HepG2 (cell line): ENCODE results near the gene TRIM9. TPM values are rescaled to one million over a fixed set of nuclear protein-coding genes. Genes with fewer than 3 reads are reported as not detected.

Experiments
- ATAC-seq: fragments of 200-7000 bp; cut with Tn5 transposase; 3 replicates; pipeline ENCODE4 v1.9.1; 2020; ENCODE audit warnings: mild to moderate bottlenecking, moderate library complexity
- BruUV-seq: library from RNA; stranded (reverse); fragments of 400-500 nt; replicated peaks from 2 replicates; lab custom pipeline; 2021; lab: Mats Ljungman, UMichigan
- CTCF ChIA-PET: fragments of 300-600 bp; formaldehyde crosslinking; extraction: SDS; loops from one replicate; lab custom pipeline; 2021; ENCODE audit warnings: low total read pairs, inconsistent platforms, low intra/inter-chr PET ratio; lab: Yijun Ruan, JAX
- POLR2A ChIA-PET: fragments of 350-600 bp; sonication (Branson Sonifier 250); formaldehyde crosslinking; loops from one replicate; lab custom pipeline; 2020; ENCODE audit warnings: antibody characterized with exemption, inconsistent platforms; lab: Yijun Ruan, JAX
- DNase-seq: peaks from one replicate; pipeline ENCODE4 v3.0.0-alpha.2; 2015; ENCODE audit warnings: low spot score
- FAIRE-seq: peaks from 3 replicates; lab custom pipeline; 2011; peaks lifted over from hg19 to GRCh38; lab: Jason Lieb, UNC
- H2AFZ ChIP-seq: one replicate; pipeline ENCODE4 v1.6.1; 2011; ENCODE audit warnings: low read length, inconsistent platforms
- H3K27ac ChIP-seq: fragments of 300-600 bp; 3 replicates; pipeline ENCODE4 v1.8.0; 2011; ENCODE audit warnings: mixed run types, mild to moderate bottlenecking, mixed read lengths, low read length, inconsistent platforms; ENCODE audit not compliant: insufficient read depth; ENCODE audit errors: extremely low read length
- H3K27me3 ChIP-seq, 2 experiments: fragments of 200-600 bp in 1 of 2; 2 replicates in 1 of 2; 3 replicates in 1 of 2; pipeline versions ENCODE4 v1.6.0 to v1.8.0; 2011; ENCODE audit warnings: low read length in 2 of 2, mild to moderate bottlenecking in 2 of 2, moderate library complexity in 2 of 2, inconsistent platforms in 1 of 2; ENCODE audit not compliant: insufficient read depth in 2 of 2, control insufficient read depth in 1 of 2
- H3K36me3 ChIP-seq, 2 experiments: fragments of 200-600 bp in 1 of 2; replicated peaks in 1 of 2; 2 replicates in 1 of 2; 3 replicates in 1 of 2; pipeline versions ENCODE4 v1.5.1 to v1.8.0; 2011; ENCODE audit warnings: low read length in 2 of 2, inconsistent platforms in 1 of 2; ENCODE audit not compliant: insufficient read depth in 2 of 2, control insufficient read depth in 1 of 2
- H3K4me1 ChIP-seq: 2 replicates; pipeline ENCODE4 v1.5.1; 2012; ENCODE audit warnings: low read length, inconsistent platforms; ENCODE audit not compliant: insufficient read depth
- H3K4me2 ChIP-seq: 2 replicates; pipeline ENCODE4 v1.6.0; 2011; ENCODE audit warnings: low read depth, low read length, inconsistent platforms
- H3K4me3 ChIP-seq, 3 experiments: fragments of 200-600 bp in 1 of 3; sonication (generic), shearing (Covaris generic) in 1 of 3; replicated peaks in 1 of 3; 2 replicates each; pipeline ENCODE4 v1.5.1; 2011 to 2016; ENCODE audit warnings: low read length in 3 of 3, inconsistent platforms in 2 of 3, low read depth in 2 of 3, mild to moderate bottlenecking in 2 of 3, control low read depth in 1 of 3, mixed read lengths in 1 of 3; ENCODE audit not compliant: insufficient read depth in 1 of 3
- H3K79me2 ChIP-seq: one replicate; pipeline ENCODE4 v1.6.1; 2011; ENCODE audit warnings: low read length, inconsistent platforms; ENCODE audit not compliant: insufficient read depth
- H3K9ac ChIP-seq: 2 replicates; pipeline ENCODE4 v1.6.0; 2011; ENCODE audit warnings: mild to moderate bottlenecking, low read depth, low read length, inconsistent platforms; ENCODE audit not compliant: insufficient read depth
- H3K9me3 ChIP-seq: 2 replicates; pipeline ENCODE4 v1.5.1; 2012; ENCODE audit warnings: mild to moderate bottlenecking, low read length
- H4K20me1 ChIP-seq: 2 replicates; pipeline ENCODE4 v1.6.0; 2011; ENCODE audit warnings: inconsistent platforms, mild to moderate bottlenecking, low read length, moderate library complexity; ENCODE audit not compliant: insufficient read depth
- HMGA1 ChIP-seq: sonication (generic); formaldehyde crosslinking; conservative IDR thresholded peaks from 2 replicates; pipeline ENCODE4 v1.4.0; 2020; ENCODE audit warnings: missing genetic modification reagents
- HNF4G ChIP-seq, 2 experiments: sonication (generic) in 1 of 2; formaldehyde crosslinking in 1 of 2; IDR thresholded peaks; 2 replicates each; pipeline versions ENCODE4 v1.4.0 to v1.6.1; 2011 to 2020; ENCODE audit warnings: borderline replicate concordance in 2 of 2, low read depth in 2 of 2, mild to moderate bottlenecking in 2 of 2, low read length in 1 of 2, missing genetic modification reagents in 1 of 2, moderate library complexity in 1 of 2
- KDM3A ChIP-seq: IDR thresholded peaks from 2 replicates; pipeline ENCODE4 v1.6.1; 2018; ENCODE audit warnings: low read depth, missing compliant biosample characterization
- KMT2A ChIP-seq: sonication (generic); formaldehyde crosslinking; IDR thresholded peaks from 2 replicates; pipeline ENCODE4 v1.4.0; 2020; ENCODE audit warnings: missing genetic modification reagents
- NCOR1 ChIP-seq: fragments of 200-600 bp; sonication (generic); IDR thresholded peaks from 2 replicates; pipeline ENCODE4 v1.7.0; 2017; ENCODE audit warnings: antibody characterized with exemption, low read length, borderline replicate concordance
- NPAS2 ChIP-seq: sonication (generic); formaldehyde crosslinking; IDR thresholded peaks from 2 replicates; pipeline ENCODE4 v1.8.0; 2022; ENCODE audit warnings: mild to moderate bottlenecking, missing genetic modification reagents, borderline replicate concordance
- NR1H2 ChIP-seq: sonication (generic); formaldehyde crosslinking; IDR thresholded peaks from 2 replicates; pipeline ENCODE4 v1.8.1; 2022; ENCODE audit warnings: low read depth, missing genetic modification reagents, borderline replicate concordance
- PLRG1 ChIP-seq: fragments of 450-650 bp; conservative IDR thresholded peaks from 2 replicates; pipeline ENCODE4 v1.6.1; 2016
- ZMYM4 ChIP-seq: sonication (generic); formaldehyde crosslinking; IDR thresholded peaks from 2 replicates; pipeline ENCODE4 v1.8.1; 2023; ENCODE audit warnings: mild to moderate bottlenecking, missing genetic modification reagents
- ZNF282 ChIP-seq: fragments of 450-650 bp; IDR thresholded peaks from 2 replicates; pipeline ENCODE4 v1.6.1; 2018; ENCODE audit not compliant: partially characterized antibody
- ZNF446 ChIP-seq: sonication (generic); formaldehyde crosslinking; IDR thresholded peaks from 2 replicates; pipeline ENCODE4 v1.5.0; 2020; ENCODE audit warnings: mild to moderate bottlenecking, missing genetic modification reagents
- ZNF703 ChIP-seq: sonication (generic); formaldehyde crosslinking; IDR thresholded peaks from 2 replicates; pipeline ENCODE4 v1.5.1; 2020; ENCODE audit warnings: missing genetic modification reagents, mild to moderate bottlenecking, moderate library complexity, borderline replicate concordance
- ZNF891 ChIP-seq: sonication (generic); formaldehyde crosslinking; IDR thresholded peaks from 2 replicates; pipeline ENCODE4 v1.5.0; 2020; ENCODE audit warnings: mild to moderate bottlenecking, missing genetic modification reagents
- WGBS: methylation state at CpG from one replicate; pipeline ENCODE4 v1.1.6; 2017; ENCODE audit warnings: low lambda C conversion rate; 5-methylcytosine and 5-hydroxymethylcytosine counted together
- in situ Hi-C: cut with HindIII; loops from 2 replicates; pipeline ENCODE4 v1.10.0; 2017; ENCODE audit warnings: low pct_unique_long_range_greater_than_20kb; ENCODE audit not compliant: extremely low pct_ligation_motif_present
- intact Hi-C: fragments of 100-400 bp; cut with micrococcal nuclease; formaldehyde crosslinking; loops from one replicate; pipeline ENCODE4 v1.10.0; 2022; ENCODE audit not compliant: unreplicated experiment
- polyA plus RNA-seq, 8 experiments: library from polyadenylated mRNA; depleted of rRNA in 3 of 8; stranded (reverse) in 7 of 8; unstranded in 1 of 8; fragments of >200 nt; fragmentation: Illumina TruSeq in 4 of 8; extraction: Trizol in 4 of 8; gene quantifications; 2 replicates each; pipeline versions ENCODE4 v1.2.1 to v1.2.3, GENCODE V29; 2011 to 2016; ENCODE audit warnings: low read depth in 4 of 8, missing spikeins in 1 of 8, mixed read lengths in 1 of 8; ENCODE audit not compliant: insufficient read depth in 1 of 8
- total RNA-seq, 5 experiments: library from RNA; depleted of rRNA; stranded (reverse); fragments of >200 nt; fragmentation: Illumina TruSeq; extraction: Trizol; gene quantifications; 2 replicates each; pipeline ENCODE4 v1.2.3, GENCODE V29; 2016; ENCODE audit warnings: low read depth in 1 of 5
- TF ChIP-seq, protein P1 (sequence below): sonication (generic); formaldehyde crosslinking; IDR thresholded peaks from 2 replicates; pipeline ENCODE4 v1.5.1; 2020; ENCODE audit warnings: missing genetic modification reagents, mild to moderate bottlenecking, borderline replicate concordance
- TF ChIP-seq, protein P2 (sequence below): sonication (generic); formaldehyde crosslinking; conservative IDR thresholded peaks from 2 replicates; pipeline ENCODE4 v1.4.0; 2020; ENCODE audit warnings: mild to moderate bottlenecking, missing genetic modification reagents, moderate library complexity

TRIM9 gene
- total and polyA plus RNA-seq, 2 of the 13 experiments (the other 11 are each of a cell fraction or from before 2014, with no cell fraction given) = 0.04 to 0.07 TPM

DNA sequence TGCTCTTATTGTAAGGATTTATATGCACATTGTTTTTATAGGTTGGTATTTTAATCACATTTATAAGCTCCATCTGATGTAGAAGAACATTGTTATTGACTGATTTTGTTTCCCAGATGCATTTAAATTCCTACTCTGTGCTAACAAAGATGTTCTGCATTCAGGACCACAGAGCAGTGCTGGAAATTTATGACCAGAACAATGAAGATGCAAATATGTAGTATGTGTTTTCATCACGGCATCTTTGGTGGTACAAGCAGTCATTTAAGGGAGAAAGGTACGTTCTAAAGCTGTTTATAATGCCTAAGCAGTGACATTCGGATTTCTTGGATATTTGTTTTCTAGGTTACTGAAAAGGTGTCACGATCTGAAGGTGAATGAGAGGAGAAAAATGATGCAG lies 66.5 kb downstream of the TRIM9 start:
- Histone ChIP-seq H3K4me1 (peaks cover 21% of the 10 kb centered on the region), H3K9me3 (no peaks in the 10 kb centered on the region), H3K27ac (no peak overlapping the region), H3K27me3 (peaks cover 0 to 8% of the 10 kb centered on the region in 2 experiments; a peak in 2 of 5 replicates), H2AFZ (no peak overlapping the region), H3K4me2 (no peak overlapping the region), H3K9ac (no peak overlapping the region), H3K36me3 (no peaks in the 10 kb centered on the region), H3K4me3 (no peak overlapping the region), H3K79me2 (no peaks in the 10 kb centered on the region), H4K20me1 (no peaks in the 10 kb centered on the region)
- no peak for FAIRE-seq
- no TSS peak for BruUV-seq
- ChIA-PET CTCF (no interaction called here), POLR2A (no interaction called here)
- no peak for ATAC-seq
- 38% methylated on average over 4 of the region's 4 CpGs for WGBS
- in situ Hi-C loops (no loop called here), intact Hi-C loops (no loop called here)
- no peak for DNase-seq
- no peak for TF ChIP-seq NPAS2 (CRISPR knock-in tag)
- TF ChIP-seq ZNF891 (CRISPR knock-in tag) = no peak
- TF ChIP-seq HMGA1 (CRISPR knock-in tag) = no peak
- TF ChIP-seq KMT2A (CRISPR knock-in tag) = no peak

DNA sequence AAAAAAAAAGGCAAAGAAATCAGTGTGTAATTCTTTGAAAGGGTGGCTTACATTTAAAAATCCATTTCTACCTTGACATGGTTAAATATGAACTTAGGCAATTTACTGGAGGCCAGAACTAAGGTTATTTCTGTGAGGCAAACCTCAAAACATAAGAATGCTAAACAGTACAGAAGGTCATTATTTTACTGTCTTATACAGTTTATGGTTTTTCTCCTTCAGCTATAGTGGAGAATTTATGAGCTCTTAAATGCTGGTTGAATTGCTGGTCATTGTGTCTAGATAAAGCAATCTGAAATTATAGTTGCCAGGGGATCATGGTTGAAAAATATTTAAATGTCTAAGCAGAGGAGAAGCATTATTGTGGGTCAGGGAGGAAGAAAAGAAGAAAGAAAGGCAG lies 70.5 kb downstream of the TRIM9 start:
- no peaks in the 10 kb centered on the region for H3K36me3 ChIP-seq
- peaks cover 0 to 8% of the 10 kb centered on the region in 2 experiments; a peak in 3 of 5 replicates for H3K27me3 ChIP-seq
- H4K20me1 ChIP-seq = no peaks in the 10 kb centered on the region
- CTCF ChIA-PET = no interaction called here
- H3K9ac ChIP-seq = no peak overlapping the region
- intact Hi-C loops = no loop called here
- peaks cover 18% of the 10 kb centered on the region for H3K4me1 ChIP-seq
- H3K4me3 ChIP-seq = no peak overlapping the region
- FAIRE-seq (no peak), ATAC-seq (no peak), DNase-seq (no peak)
- no peaks in the 10 kb centered on the region for H3K79me2 ChIP-seq
- in situ Hi-C loops = no loop called here
- H3K4me2 ChIP-seq = no peak overlapping the region
- H2AFZ ChIP-seq = no peak overlapping the region
- POLR2A ChIA-PET = no interaction called here
- BruUV-seq = no TSS peak
- H3K27ac ChIP-seq = no peak overlapping the region
- no peaks in the 10 kb centered on the region for H3K9me3 ChIP-seq
- no peak for TF ChIP-seq ZNF446
- no peak for TF ChIP-seq ZNF703 (CRISPR knock-in tag)
- no peak for TF ChIP-seq PLRG1
- TF ChIP-seq, protein P1, sequence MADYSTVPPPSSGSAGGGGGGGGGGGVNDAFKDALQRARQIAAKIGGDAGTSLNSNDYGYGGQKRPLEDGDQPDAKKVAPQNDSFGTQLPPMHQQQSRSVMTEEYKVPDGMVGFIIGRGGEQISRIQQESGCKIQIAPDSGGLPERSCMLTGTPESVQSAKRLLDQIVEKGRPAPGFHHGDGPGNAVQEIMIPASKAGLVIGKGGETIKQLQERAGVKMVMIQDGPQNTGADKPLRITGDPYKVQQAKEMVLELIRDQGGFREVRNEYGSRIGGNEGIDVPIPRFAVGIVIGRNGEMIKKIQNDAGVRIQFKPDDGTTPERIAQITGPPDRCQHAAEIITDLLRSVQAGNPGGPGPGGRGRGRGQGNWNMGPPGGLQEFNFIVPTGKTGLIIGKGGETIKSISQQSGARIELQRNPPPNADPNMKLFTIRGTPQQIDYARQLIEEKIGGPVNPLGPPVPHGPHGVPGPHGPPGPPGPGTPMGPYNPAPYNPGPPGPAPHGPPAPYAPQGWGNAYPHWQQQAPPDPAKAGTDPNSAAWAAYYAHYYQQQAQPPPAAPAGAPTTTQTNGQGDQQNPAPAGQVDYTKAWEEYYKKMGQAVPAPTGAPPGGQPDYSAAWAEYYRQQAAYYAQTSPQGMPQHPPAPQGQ (CRISPR knock-in tag) = no peak
- TF ChIP-seq ZMYM4 (CRISPR knock-in tag) = no peak
- no peak for TF ChIP-seq HNF4G (IDR thresholded peaks at IDR 0.05; ENCODE audit: borderline replicate concordance, low read depth, low read length)
- no peak for TF ChIP-seq HNF4G (CRISPR knock-in tag; IDR thresholded peaks at IDR 0.05; ENCODE audit: borderline replicate concordance, low read depth)
- no peak for TF ChIP-seq NCOR1
- TF ChIP-seq ZNF282 = no peak
- TF ChIP-seq, protein P2, sequence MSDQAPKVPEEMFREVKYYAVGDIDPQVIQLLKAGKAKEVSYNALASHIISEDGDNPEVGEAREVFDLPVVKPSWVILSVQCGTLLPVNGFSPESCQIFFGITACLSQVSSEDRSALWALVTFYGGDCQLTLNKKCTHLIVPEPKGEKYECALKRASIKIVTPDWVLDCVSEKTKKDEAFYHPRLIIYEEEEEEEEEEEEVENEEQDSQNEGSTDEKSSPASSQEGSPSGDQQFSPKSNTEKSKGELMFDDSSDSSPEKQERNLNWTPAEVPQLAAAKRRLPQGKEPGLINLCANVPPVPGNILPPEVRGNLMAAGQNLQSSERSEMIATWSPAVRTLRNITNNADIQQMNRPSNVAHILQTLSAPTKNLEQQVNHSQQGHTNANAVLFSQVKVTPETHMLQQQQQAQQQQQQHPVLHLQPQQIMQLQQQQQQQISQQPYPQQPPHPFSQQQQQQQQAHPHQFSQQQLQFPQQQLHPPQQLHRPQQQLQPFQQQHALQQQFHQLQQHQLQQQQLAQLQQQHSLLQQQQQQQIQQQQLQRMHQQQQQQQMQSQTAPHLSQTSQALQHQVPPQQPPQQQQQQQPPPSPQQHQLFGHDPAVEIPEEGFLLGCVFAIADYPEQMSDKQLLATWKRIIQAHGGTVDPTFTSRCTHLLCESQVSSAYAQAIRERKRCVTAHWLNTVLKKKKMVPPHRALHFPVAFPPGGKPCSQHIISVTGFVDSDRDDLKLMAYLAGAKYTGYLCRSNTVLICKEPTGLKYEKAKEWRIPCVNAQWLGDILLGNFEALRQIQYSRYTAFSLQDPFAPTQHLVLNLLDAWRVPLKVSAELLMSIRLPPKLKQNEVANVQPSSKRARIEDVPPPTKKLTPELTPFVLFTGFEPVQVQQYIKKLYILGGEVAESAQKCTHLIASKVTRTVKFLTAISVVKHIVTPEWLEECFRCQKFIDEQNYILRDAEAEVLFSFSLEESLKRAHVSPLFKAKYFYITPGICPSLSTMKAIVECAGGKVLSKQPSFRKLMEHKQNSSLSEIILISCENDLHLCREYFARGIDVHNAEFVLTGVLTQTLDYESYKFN (CRISPR knock-in tag) = no peak
- TF ChIP-seq KDM3A (CRISPR knock-in tag) = no peak
- TF ChIP-seq NR1H2 = no peak
